Measurements from ENCODE around the gene ZNF579. TPM values are rescaled to one million over a fixed set of nuclear protein-coding genes. Genes with fewer than 3 reads are reported as not detected.

Gene ZNF579, protein sequence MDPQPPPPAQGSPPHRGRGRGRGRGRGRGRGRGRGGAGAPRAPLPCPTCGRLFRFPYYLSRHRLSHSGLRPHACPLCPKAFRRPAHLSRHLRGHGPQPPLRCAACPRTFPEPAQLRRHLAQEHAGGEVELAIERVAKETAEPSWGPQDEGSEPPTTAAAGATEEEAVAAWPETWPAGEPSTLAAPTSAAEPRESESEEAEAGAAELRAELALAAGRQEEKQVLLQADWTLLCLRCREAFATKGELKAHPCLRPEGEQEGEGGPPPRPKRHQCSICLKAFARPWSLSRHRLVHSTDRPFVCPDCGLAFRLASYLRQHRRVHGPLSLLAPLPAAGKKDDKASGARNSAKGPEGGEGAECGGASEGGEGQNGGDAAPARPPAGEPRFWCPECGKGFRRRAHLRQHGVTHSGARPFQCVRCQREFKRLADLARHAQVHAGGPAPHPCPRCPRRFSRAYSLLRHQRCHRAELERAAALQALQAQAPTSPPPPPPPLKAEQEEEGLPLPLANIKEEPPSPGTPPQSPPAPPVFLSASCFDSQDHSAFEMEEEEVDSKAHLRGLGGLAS
- 2.1 and 3.2 TPM in 2 replicates for total RNA-seq (2014; rRNA removed; shearing (Covaris generic))
- 6.2 and 8.7 TPM in 2 replicates for polyA plus RNA-seq (2014; cell fraction: nucleus; rRNA removed)

- DNase-seq (ENCODE audit: extremely low read depth, low read depth): peak; percentile 72
Measured at GRCh38 chr19:55580628-55581144, at the start of gene ZNF579. ZNF579 (minus strand) TSS chr19:55580848; CDS start chr19:55579639, 1,209 bp downstream.

DNA sequence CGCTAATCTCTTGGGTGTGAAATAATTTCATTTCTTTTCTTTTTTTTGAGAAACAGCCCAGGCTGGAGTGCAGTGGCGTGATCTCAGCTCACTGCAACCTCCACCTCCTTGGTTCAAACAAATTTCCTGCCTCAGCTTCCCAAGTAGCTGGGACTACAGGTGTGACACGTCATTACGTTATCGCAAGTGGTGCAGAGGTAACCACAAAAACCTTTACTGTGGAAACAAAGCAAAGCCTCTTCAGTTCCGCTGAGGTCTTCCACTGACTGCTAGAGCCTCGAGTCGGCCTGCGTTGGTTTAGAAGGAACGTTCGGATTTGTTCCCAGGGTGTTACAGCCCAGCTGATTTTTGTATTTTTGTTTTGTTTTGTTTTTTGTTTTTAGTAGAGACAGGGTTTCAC is 45.7 kb upstream of the ZNF579 start:
- DNase-seq (ENCODE audit: extremely low read depth, low read depth): no peak

- DNase-seq (ENCODE audit: extremely low read depth, low read depth): no peak
Measured at GRCh38 chr19:55625004-55625326, 44.3 kb upstream of the ZNF579 start.

GRCh38 chr19:55624109-55625003 is 43.7 kb upstream of the ZNF579 start, which contains the start of gene ZNF784:
ZNF784 (minus strand) TSS chr19:55624566; CDS start chr19:55624561, 5 bp downstream.
- peak; percentile 82 for DNase-seq (ENCODE audit: extremely low read depth, low read depth)

GRCh38 chr19:55623561-55623960 is 42.9 kb upstream of the ZNF579 start:
- no peak for DNase-seq (ENCODE audit: extremely low read depth, low read depth)

- no peak for DNase-seq (ENCODE audit: extremely low read depth, low read depth)
Measured at GRCh38 chr19:55623130-55623529, 42.5 kb upstream of the ZNF579 start.

DNA sequence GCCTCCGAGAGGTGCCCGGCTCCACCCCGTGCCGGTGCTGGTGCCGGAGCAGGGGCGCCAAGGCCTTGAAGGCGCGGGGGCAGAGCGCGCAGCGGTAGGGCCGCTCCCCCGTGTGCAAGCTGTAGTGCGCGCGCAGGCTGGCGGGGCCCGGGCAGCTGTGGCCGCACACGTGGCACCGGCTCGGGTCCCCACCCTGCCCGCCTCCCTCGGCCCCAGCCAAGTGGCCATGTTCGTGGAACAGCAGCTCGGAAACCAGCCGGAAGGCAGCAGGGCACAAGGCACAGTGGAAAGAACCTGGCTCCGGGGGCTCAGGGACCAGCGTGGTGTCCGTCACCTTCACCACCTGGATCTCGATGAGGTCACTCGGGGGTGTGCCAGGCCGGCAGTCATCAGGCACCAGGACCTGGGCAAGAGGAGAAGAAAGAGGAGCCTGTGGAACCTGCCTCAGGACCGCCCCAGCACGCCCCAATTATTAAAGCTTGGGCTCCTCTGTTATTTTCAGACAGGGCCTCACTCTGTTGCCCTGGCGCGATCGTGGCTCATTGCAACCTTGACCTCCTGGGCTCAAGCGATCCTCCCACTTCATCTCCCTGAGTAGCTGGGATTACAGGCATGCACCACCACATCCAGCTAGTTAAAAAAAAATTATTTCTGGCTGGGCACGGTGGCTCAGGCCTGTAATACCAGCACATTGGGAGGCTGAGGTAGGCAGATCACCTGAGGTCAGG is 41.8 kb upstream of the ZNF579 start:
- no peak for DNase-seq (ENCODE audit: extremely low read depth, low read depth)

DNA sequence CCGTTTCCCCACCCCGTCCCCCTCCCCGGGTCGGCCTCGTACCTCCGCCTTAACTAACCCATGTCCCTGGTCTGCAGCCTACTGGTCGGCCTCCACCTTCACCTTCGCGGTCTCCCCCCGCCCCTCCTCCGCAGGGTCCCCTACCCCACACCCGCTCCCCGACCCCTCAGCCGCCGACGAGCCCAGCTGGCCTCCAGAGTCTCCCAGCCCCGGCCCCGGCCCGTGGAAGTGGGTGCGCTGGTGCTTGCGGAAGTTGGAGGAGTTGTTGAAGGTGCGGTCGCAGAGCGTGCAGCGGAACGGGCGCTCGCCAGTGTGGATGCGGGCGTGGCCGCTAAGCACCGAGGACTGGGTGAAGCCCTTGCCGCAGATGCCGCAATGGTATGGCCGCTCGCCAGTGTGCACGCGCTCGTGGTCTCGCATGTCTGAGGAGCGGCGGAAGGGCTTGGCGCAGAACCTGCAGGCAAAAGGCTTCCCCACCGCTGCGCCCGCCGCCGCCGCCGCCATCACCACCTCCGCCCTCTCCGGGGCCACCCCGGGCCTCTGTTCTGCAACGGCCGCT is 41.1 kb upstream of the ZNF579 start:
- no peak for DNase-seq (ENCODE audit: extremely low read depth, low read depth)

DNA sequence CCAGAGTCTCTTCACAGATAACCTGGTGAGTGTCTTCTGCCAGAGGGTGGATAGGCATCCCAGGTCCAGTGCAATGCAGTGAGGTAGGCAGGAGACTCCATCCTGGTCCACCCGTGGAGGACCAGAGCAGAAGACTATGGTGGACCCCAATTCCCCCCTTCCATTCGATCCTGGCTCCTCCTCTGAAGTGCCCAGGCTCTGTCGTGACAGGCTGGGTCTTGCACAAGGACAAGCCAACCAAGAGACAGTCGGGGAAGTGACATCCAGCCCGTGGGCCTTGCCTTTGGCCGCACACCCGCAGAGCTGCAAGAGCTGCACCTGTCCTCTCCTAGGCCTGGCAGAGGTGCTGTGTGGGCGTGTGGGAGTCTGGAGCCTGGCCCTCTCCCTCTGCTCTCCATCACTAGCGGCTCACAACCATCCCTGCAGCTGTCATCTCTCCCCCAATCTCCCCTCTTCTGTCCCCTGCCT is 40.6 kb upstream of the ZNF579 start:
- DNase-seq (ENCODE audit: extremely low read depth, low read depth): no peak

DNA sequence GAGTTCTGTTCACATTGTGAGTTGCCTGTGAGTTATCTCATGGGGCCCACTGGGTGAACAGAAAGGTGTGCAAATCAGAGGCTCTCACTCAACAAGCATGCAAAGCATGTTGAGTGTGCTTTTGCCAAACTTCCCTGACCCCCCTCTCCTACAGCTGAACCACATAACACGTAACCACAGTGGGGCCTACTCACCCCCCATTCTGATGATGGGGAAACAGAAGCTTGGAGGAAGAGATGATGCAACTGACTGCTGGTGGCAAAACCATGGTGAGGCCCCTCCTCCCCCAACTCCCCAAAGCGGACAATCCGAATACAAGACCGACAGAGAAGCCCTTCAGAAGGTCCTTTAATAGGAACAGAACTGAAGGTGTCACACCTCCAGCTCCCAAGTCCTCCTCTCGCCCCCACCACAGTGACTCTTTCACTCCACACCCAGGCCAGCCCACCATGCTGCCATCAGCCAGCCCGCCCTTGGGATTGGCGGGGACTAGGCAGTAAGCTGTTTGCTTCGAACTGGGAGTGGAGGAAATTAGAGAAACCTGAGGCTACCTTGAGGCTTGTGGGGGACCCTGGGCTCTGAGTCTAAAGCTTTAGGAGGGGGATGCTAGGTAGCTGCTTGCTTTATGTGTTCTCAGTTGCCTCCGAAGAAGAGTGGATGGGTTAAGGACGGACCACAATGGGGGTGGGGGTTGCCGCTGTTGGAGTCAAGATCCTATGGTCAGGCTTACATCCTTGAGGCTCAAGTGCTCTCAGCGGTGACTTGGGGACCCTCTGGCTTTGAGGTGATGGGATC is 40.0 kb upstream of the ZNF579 start:
- no peak for DNase-seq (ENCODE audit: extremely low read depth, low read depth)

GRCh38 chr19:55619286-55619685 is 38.6 kb upstream of the ZNF579 start:
- DNase-seq (ENCODE audit: extremely low read depth, low read depth): no peak

- DNase-seq (ENCODE audit: extremely low read depth, low read depth): no peak
Measured at GRCh38 chr19:55618426-55618825, 37.8 kb upstream of the ZNF579 start.

DNA sequence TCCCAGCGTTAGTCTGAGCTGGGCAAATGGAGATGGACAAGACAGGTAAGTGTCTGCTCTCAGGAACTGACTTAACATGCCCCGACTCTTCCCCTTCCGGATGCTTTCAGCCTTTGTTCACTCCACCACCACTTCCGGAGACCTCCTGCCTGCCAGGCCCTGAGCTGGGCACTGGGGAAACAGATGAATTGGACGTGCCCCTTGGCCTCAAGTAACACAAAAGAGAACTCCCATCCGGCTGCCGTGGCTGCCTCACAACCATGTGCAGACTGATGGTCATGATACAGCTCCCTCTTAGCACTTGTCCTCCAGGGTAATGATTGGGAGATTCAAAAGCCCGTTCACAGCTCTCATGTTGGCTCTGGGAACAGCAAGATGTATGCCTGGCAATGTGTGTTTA is 36.8 kb upstream of the ZNF579 start:
- DNase-seq (ENCODE audit: extremely low read depth, low read depth): no peak

DNA sequence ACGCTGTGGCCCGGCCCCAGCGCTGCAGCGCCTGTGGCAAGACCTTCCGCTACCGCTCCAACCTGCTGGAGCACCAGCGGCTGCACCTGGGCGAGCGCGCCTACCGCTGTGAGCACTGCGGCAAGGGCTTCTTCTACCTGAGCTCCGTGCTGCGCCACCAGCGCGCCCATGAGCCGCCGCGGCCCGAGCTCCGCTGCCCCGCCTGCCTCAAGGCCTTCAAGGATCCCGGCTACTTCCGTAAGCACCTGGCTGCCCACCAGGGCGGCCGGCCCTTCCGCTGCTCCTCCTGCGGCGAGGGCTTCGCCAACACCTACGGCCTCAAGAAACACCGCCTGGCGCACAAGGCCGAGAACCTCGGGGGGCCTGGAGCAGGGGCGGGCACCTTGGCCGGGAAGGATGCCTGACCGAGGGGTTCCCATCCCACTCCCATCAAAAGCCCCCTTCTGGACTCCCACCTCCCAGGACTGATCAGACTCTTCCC is 35.8 kb upstream of the ZNF579 start:
- no peak for DNase-seq (ENCODE audit: extremely low read depth, low read depth)

GRCh38 chr19:55615543-55616394 is 35.1 kb upstream of the ZNF579 start:
- DNase-seq (ENCODE audit: extremely low read depth, low read depth): no peak

DNA sequence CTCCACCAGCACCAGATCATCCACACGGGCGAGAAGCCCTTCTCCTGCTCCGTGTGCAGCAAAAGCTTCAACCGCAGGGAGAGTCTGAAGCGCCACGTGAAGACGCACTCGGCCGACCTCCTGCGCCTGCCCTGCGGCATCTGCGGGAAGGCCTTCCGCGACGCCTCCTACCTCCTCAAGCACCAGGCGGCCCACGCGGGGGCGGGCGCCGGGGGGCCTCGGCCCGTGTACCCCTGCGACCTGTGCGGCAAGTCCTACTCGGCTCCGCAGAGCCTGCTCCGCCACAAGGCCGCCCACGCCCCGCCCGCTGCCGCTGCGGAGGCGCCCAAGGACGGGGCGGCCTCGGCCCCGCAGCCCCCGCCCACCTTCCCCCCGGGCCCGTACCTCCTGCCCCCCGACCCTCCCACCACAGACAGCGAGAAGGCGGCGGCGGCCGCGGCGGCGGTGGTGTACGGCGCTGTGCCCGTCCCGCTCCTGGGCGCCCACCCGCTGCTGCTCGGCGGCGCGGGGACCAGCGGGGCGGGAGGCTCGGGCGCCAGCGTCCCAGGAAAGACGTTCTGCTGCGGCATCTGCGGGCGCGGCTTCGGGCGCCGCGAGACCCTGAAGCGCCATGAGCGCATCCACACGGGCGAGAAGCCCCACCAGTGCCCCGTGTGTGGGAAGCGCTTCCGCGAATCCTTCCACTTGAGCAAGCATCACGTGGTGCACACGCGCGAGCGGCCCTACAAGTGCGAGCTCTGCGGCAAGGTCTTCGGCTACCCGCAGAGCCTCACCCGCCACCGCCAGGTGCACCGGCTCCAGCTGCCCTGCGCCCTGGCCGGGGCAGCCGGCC is 34.3 kb upstream of the ZNF579 start:
- DNase-seq (ENCODE audit: extremely low read depth, low read depth): no peak

Measured in NCI-H460 (cell line).